ENCODE data around the gene BEX4. TPM values are rescaled to one million over a fixed set of nuclear protein-coding genes. Genes with fewer than 3 reads are reported as not detected.
A peak's percentile ranks its signal among the peaks of the same experiment; 100 is the strongest.

Gene BEX4
- total and polyA plus RNA-seq, 2 of the 13 experiments (the other 11 are each of a cell fraction or from before 2014, with no cell fraction given): not detected

GRCh38 chrX:103254171-103254824, 39.4 kb downstream of the BEX4 start (continued):
- TF ChIP-seq ZNF275 (CRISPR knock-in tag; IDR thresholded peaks at IDR 0.05; ENCODE audit: borderline replicate concordance) (no peak), ETV5 (CRISPR knock-in tag; IDR thresholded peaks at IDR 0.05; ENCODE audit: borderline replicate concordance) (peak; percentile 75), NCOR1 (IDR thresholded peaks at IDR 0.05; ENCODE audit: borderline replicate concordance, low read length) (no peak), MTA3 (CRISPR knock-in tag; IDR thresholded peaks at IDR 0.05) (no peak), SAP130 (CRISPR knock-in tag; IDR thresholded peaks at IDR 0.05; ENCODE audit: low read depth) (peak; percentile 34; the same call in 1 of the 2 replicates), FOXA3 (CRISPR knock-in tag; IDR thresholded peaks at IDR 0.05) (no peak), ZFY (CRISPR knock-in tag; IDR thresholded peaks at IDR 0.05) (peak; percentile 19), TARDBP (CRISPR knock-in tag; IDR thresholded peaks at IDR 0.05) (peak; percentile 49; the same call in 1 of the 2 replicates), ZNF142 (CRISPR knock-in tag; IDR thresholded peaks at IDR 0.05) (no peak), ZFP36L2 (CRISPR knock-in tag; IDR thresholded peaks at IDR 0.05) (no peak), SP4 (CRISPR knock-in tag; IDR thresholded peaks at IDR 0.05) (0 out of 2 replicates have a peak, but pooled peaks have one; percentile 40), KLF15 (CRISPR knock-in tag; IDR thresholded peaks at IDR 0.05; ENCODE audit: borderline replicate concordance) (no peak), ZFX (CRISPR knock-in tag; IDR thresholded peaks at IDR 0.05; ENCODE audit: low read depth) (peak; percentile 45; the same call in 1 of the 2 replicates), ZNF546 (CRISPR knock-in tag; conservative IDR thresholded peaks at IDR 0.05) (no peak), MYNN (CRISPR knock-in tag; IDR thresholded peaks at IDR 0.05; ENCODE audit: low read depth) (no peak), ZNF652 (CRISPR knock-in tag; IDR thresholded peaks at IDR 0.05; ENCODE audit: borderline replicate concordance, low read depth) (peak; percentile 61; the same call in 1 of the 2 replicates), ZNF501 (CRISPR knock-in tag; IDR thresholded peaks at IDR 0.05) (no peak), ARID2 (CRISPR knock-in tag; IDR thresholded peaks at IDR 0.05; ENCODE audit: borderline replicate concordance) (no peak), RXRA (CRISPR knock-in tag; IDR thresholded peaks at IDR 0.05) (no peak), RAD21 (CRISPR knock-in tag; IDR thresholded peaks at IDR 0.05) (no peak), ZIK1 (CRISPR knock-in tag; IDR thresholded peaks at IDR 0.05; ENCODE audit: borderline replicate concordance, low read depth) (no peak), ZNF264 (CRISPR knock-in tag; IDR thresholded peaks at IDR 0.05) (no peak), ZMYM4 (CRISPR knock-in tag; IDR thresholded peaks at IDR 0.05) (no peak), ISX (CRISPR knock-in tag; conservative IDR thresholded peaks at IDR 0.05) (no peak), PHF21A (CRISPR knock-in tag; IDR thresholded peaks at IDR 0.05) (peak; percentile 21; the same call in 1 of the 2 replicates)
